GM19025 (cell line): ENCODE measurements around the gene FAM25A.

Experiments used
- ATAC-seq: cut with Tn5 transposase; IDR thresholded peaks from one replicate; pipeline ENCODE4 v1.9.1; 2021; ENCODE audit warnings: mild to moderate bottlenecking, low read depth, moderate library complexity; ENCODE audit not compliant: unreplicated experiment

FAM25A gene

DNA sequence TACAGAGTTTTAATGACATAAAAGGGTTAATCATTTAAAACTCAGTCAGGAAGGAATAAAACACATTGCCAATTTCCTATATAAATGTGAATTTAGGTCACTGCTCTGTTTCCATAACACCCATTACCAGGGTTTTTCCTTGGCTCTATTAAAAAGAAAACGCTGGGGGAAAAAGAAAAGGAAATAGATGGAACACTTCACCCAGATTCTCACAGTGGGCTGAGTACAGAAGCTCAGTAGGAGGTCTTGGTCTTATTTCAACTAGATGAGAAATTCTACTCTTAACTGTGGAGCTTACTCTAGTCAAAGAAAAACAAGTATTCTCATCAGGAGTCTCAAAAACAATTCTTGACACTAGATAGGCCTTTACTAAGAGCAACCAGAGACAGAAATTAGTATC is 38.1 kb downstream of the FAM25A start:
- ATAC-seq, result no peak

DNA sequence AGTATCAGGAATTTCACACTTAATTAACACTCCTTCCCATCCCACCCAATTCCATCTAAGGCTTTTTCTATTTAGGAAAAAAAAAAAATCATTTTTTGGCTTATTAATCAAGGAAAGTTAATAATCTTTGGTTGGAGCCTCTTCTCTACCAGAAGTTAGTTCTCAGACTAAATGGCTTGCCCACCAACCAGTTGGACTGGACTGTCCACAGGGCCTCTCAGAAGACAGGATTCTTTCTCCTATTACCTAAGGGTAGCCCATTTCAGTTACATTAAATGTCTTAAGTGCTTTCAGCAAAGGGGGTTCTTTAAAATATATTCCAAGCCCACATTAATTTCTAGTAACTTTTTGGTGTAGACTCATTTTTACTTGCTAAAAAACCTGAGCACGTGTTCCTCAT is 39.3 kb downstream of the FAM25A start:
- no peak for ATAC-seq

DNA sequence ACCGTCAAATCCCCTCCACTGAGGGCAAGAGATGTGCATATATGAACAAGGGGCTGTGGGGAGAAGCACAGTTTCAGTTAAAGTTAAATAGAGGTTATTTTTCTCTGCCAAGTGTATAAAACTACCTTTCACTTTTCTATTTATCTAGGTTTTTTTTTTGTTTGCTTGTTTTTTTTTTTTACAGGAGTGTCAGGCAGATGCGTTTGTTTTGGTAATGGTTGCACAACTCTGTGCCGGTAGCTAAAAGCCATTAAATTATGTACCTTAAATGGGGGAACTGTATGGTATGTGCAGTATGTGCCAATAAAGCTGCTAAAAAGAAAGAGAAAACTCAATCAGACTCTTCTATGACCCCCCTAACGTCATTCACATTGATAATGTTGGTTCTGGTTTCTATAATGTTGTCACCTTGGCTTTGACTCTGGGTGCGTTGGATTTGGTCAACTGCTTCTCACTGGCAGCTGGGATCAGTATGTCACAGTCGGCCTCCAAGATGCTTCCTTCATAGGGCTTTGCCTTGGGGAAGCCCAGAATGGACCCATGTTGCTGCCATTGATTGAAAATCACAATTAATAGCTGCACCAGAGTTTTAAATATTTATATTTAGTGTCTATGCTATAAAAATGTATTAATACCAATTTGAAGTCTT is 40.3 kb downstream of the FAM25A start:
- no peak for ATAC-seq

DNA sequence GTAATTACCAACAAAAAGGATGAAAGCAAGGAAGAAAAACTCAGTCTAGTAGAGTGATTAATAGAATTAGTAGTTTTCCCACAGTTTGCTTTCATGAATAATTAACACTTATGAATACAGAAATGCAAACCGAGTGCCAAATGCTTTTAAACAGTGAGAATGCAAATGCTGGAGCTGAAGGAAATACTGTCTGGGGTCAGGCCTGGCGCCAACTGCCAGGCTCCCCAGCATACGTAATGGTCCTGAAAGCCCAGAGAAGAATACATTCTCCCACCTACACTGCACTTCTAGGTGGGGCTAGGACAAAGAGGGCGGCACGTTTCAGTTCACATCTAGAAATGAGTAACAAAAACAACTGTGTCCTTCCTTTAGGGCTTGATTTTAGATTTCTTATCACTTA is 44.6 kb downstream of the FAM25A start:
- ATAC-seq, result no peak

DNA sequence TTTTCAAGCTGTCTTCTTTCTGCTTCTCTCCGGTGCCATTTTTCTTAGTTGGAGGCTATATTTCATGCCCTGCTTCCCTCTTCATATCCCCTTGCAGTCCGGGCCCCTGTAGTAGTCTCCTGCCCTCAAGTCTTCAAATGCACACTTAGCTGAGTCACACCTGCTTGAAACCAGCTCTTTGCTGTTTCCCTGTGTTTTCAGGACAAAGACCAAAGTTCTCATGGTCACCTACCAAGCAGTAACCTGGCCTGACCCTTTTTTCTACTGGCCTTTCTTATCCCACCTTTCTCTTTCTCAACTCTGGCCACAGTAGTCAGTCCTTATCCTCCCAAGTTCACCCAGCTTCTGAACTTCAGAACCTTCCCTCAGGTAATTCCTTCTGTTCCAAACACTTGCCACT is 46.1 kb downstream of the FAM25A start:
- no peak for ATAC-seq

DNA sequence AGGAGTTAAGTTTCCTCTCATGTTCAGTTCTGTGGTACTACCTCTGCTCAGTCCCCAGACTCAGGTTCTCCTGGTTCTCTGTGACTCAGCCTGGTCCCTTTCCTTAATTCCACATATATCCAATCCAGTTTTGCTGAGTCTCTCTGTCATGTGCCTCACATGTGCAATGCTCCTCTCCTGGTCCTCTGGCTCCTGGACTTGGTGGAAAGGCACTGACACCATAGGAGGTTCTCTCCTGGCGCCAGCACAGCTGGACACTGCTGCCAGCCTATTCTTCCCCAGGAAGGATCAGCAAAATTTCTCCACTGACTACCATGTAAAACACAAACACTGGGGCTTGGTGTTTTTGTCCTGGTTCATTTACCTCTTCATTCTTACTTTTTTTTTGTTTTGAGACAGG is 46.8 kb downstream of the FAM25A start:
- ATAC-seq, result no peak

DNA sequence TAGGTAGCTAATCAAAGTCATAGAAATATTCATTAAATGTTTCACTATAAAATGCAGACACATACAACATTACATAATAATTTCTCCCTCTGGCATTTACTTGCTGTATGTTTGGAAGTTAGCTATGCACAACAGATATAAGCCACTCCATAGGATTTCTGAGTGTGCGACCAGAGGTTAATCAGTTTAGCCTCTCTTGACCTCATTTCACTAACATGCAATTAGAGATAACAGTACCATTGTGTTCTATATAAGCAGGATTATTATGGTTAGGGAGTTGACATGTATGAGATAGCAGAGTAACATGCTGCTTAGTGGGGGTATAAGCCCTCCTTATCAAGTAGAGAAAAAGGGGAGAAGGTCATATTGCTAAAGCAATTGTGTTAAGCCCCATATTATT is 48.2 kb downstream of the FAM25A start:
- no peak for ATAC-seq

DNA sequence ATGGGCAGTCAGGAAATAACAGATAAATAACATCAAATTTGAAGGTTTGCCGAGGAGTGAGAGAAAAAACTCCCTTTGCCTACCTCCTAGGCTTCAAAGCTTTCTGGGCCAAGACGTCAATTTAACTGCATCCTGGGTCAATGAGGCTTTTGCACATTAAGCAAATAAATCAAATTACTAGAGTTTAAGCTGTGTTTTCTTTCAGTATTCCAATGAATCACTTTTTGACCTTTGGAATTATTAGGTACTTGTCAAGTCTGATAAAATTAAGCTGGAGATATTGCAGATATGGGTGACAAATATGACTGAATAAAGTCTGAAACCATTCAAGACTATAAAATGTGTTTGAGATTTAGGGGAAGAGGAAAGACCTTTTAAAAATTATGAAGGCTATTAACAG is 52.4 kb downstream of the FAM25A start:
- ATAC-seq, result no peak
